K562 (cell line): Measurements from ENCODE around the gene ALDH18A1. TPM values are rescaled to one million over a fixed set of nuclear protein-coding genes. Genes with fewer than 3 reads are reported as not detected.

Source experiments
- ATAC-seq: fragments of 200-7000 bp; cut with Tn5 transposase; 3 replicates; pipeline ENCODE4 v1.9.1; 2020; ENCODE audit warnings: moderate library complexity
- BruUV-seq: library from RNA; stranded (reverse); fragments of 400-500 nt; replicated peaks from 2 replicates; lab custom pipeline; 2021; lab: Mats Ljungman, UMichigan
- CTCF ChIA-PET: fragments of 300-600 bp; formaldehyde crosslinking; extraction: SDS; loops from one replicate; lab custom pipeline; 2021; ENCODE audit warnings: low intra/inter-chr PET ratio; lab: Yijun Ruan, JAX
- POLR2A ChIA-PET: fragments of 300-600, 350-650 bp; sonication (Branson Sonifier 250); formaldehyde crosslinking; extraction: SDS; loops from one replicate; lab custom pipeline; 2021; ENCODE audit warnings: antibody characterized with exemption, inconsistent platforms; lab: Yijun Ruan, JAX
- DNase-seq, 4 experiments: peaks; one replicate each; pipeline versions ENCODE4 v3.0.0 to v3.0.0-alpha.2; 2011 to 2018; ENCODE audit warnings: low spot score in 3 of 4, mixed read lengths in 3 of 4; ENCODE audit errors: extremely low read depth in 1 of 4
- FAIRE-seq: peaks from 2 replicates; lab custom pipeline; 2011; peaks lifted over from hg19 to GRCh38; lab: Jason Lieb, UNC
- H2AFZ ChIP-seq: 2 replicates; pipeline ENCODE4 v1.6.0; 2011; ENCODE audit warnings: low read depth, low read length, control low read depth, inconsistent platforms
- H3K27ac ChIP-seq: fragments of 200-600 bp; 3 replicates; pipeline ENCODE4 v1.8.0; 2011; ENCODE audit warnings: low read depth, mild to moderate bottlenecking, control low read depth, inconsistent platforms, low read length, moderate library complexity, mixed read lengths; ENCODE audit errors: extremely low read depth
- H3K27me3 ChIP-seq, 2 experiments: fragments of 300-600 bp in 1 of 2; 2 replicates in 1 of 2; 3 replicates in 1 of 2; pipeline versions ENCODE4 v1.6.0 to v1.8.0; 2011; ENCODE audit warnings: inconsistent platforms in 2 of 2, low read length in 2 of 2, mild to moderate bottlenecking in 1 of 2, mixed read lengths in 1 of 2, moderate library complexity in 1 of 2; ENCODE audit not compliant: control insufficient read depth in 2 of 2, insufficient read depth in 2 of 2
- H3K36me3 ChIP-seq: fragments of 300-600 bp; 3 replicates; pipeline ENCODE4 v1.8.0; 2011; ENCODE audit warnings: mild to moderate bottlenecking, low read length, inconsistent platforms; ENCODE audit not compliant: control insufficient read depth, insufficient read depth
- H3K4me1 ChIP-seq, 2 experiments: fragments of 200-600 bp in 1 of 2; replicated peaks in 1 of 2; 2 replicates in 1 of 2; 3 replicates in 1 of 2; pipeline versions ENCODE4 v1.5.1 to v1.8.0; 2011; ENCODE audit warnings: inconsistent platforms in 2 of 2, low read length in 2 of 2, mild to moderate bottlenecking in 1 of 2, mixed read lengths in 1 of 2, moderate library complexity in 1 of 2; ENCODE audit not compliant: control insufficient read depth in 2 of 2, insufficient read depth in 2 of 2
- H3K4me2 ChIP-seq: 2 replicates; pipeline ENCODE4 v1.6.1; 2011; ENCODE audit warnings: low read length, control low read depth, inconsistent platforms, mixed read lengths; ENCODE audit not compliant: insufficient read depth
- H3K4me3 ChIP-seq: fragments of 200-600 bp; sonication (generic), shearing (Covaris generic); 2 replicates; pipeline ENCODE4 v1.5.1; 2016; ENCODE audit warnings: control low read depth, inconsistent platforms
- H3K79me2 ChIP-seq: fragments of 200-600 bp; 3 replicates; pipeline ENCODE4 v1.8.0; 2011; ENCODE audit warnings: low read length, inconsistent platforms; ENCODE audit not compliant: control insufficient read depth, insufficient read depth
- H3K9ac ChIP-seq, 2 experiments: 2 replicates each; pipeline versions ENCODE4 v1.6.0 to v1.6.1; 2011; ENCODE audit warnings: low read depth in 2 of 2, low read length in 2 of 2, control low read depth in 1 of 2, inconsistent platforms in 1 of 2, mild to moderate bottlenecking in 1 of 2, mixed read lengths in 1 of 2; ENCODE audit not compliant: insufficient read depth in 1 of 2
- H3K9me1 ChIP-seq: one replicate; pipeline ENCODE4 v1.6.0; 2011; ENCODE audit warnings: inconsistent platforms, mild to moderate bottlenecking, low read length, moderate library complexity; ENCODE audit not compliant: control insufficient read depth, insufficient read depth
- H3K9me3 ChIP-seq: replicated peaks from 2 replicates; pipeline ENCODE4 v1.5.1; 2011; ENCODE audit warnings: low read depth, low read length, inconsistent platforms; ENCODE audit not compliant: control insufficient read depth, insufficient read depth
- H4K20me1 ChIP-seq: replicated peaks from 2 replicates; pipeline ENCODE4 v1.6.1; 2011; ENCODE audit warnings: low read length, inconsistent platforms, mixed read lengths; ENCODE audit not compliant: control insufficient read depth, insufficient read depth
- BCLAF1 ChIP-seq, 2 experiments: fragments of 450-650 bp in 1 of 2; IDR thresholded peaks; 2 replicates each; pipeline ENCODE4 v1.6.1; 2011 to 2017; ENCODE audit warnings: low read depth in 2 of 2, antibody characterized with exemption in 1 of 2, borderline replicate concordance in 1 of 2, low read length in 1 of 2, mild to moderate bottlenecking in 1 of 2, mixed read lengths in 1 of 2; ENCODE audit not compliant: control insufficient read depth in 1 of 2
- BRCA1 ChIP-seq, 2 experiments: fragments of 450-650 bp in 1 of 2; sonication (generic) in 1 of 2; formaldehyde crosslinking in 1 of 2; IDR thresholded peaks; 2 replicates each; pipeline versions ENCODE4 v1.5.0 to v1.6.1; 2017 to 2020; ENCODE audit warnings: mild to moderate bottlenecking in 1 of 2, missing genetic modification reagents in 1 of 2
- CXXC5 ChIP-seq: fragments of 250-450 bp; sonication (Bioruptor Pico); IDR thresholded peaks from 2 replicates; pipeline ENCODE4 v1.8.0; 2022; ENCODE audit warnings: inconsistent platforms, mild to moderate bottlenecking, moderate library complexity
- ETV5 ChIP-seq: sonication (generic); formaldehyde crosslinking; IDR thresholded peaks from 2 replicates; pipeline ENCODE4 v1.4.0; 2020; ENCODE audit warnings: low read depth, mild to moderate bottlenecking, missing genetic modification reagents
- FOXJ3 ChIP-seq: sonication (generic); formaldehyde crosslinking; IDR thresholded peaks from 2 replicates; pipeline ENCODE4 v1.4.0; 2020; ENCODE audit warnings: mild to moderate bottlenecking, missing genetic modification reagents
- KDM2B ChIP-seq: fragments of 250-450 bp; sonication (Bioruptor Pico); IDR thresholded peaks from 2 replicates; pipeline ENCODE4 v1.8.0; 2021; ENCODE audit warnings: mild to moderate bottlenecking, moderate library complexity
- PCBP2 ChIP-seq: fragments of 200-400 bp; formaldehyde crosslinking; IDR thresholded peaks from 2 replicates; pipeline ENCODE4 v1.6.1; 2018; ENCODE audit warnings: low read length, low read depth, mild to moderate bottlenecking, moderate library complexity; ENCODE audit not compliant: poor library complexity, severe bottlenecking
- RFX7 ChIP-seq: fragments of 250-450 bp; sonication (Bioruptor Pico); IDR thresholded peaks from 2 replicates; pipeline ENCODE4 v1.5.1; 2021; ENCODE audit warnings: mild to moderate bottlenecking
- TCFL5 ChIP-seq: fragments of 250-450 bp; sonication (Bioruptor Pico); conservative IDR thresholded peaks from 2 replicates; pipeline ENCODE4 v1.6.1; 2021; ENCODE audit warnings: mild to moderate bottlenecking, moderate library complexity, matching md5 sums
- ZNF407 ChIP-seq: fragments of 450-650 bp; IDR thresholded peaks from 2 replicates; pipeline ENCODE4 v1.6.1; 2016; ENCODE audit warnings: low read depth
- ZNF699 ChIP-seq: fragments of 250-450 bp; sonication (Bioruptor Pico); IDR thresholded peaks from 2 replicates; pipeline ENCODE4 v1.8.0; 2021; ENCODE audit warnings: mild to moderate bottlenecking, moderate library complexity; ENCODE audit not compliant: insufficient replicate concordance
- ZSCAN29 ChIP-seq: fragments of 450-650 bp; IDR thresholded peaks from 2 replicates; pipeline ENCODE4 v1.6.1; 2017
- WGBS: fragments of 100-300 bp; shearing (Covaris generic); methylation state at CpG from one replicate; pipeline ENCODE4 v1.1.6; 2016; ENCODE audit warnings: low coverage, mixed read lengths; ENCODE audit not compliant: insufficient coverage; ENCODE audit errors: missing lambda C conversion rate; 5-methylcytosine and 5-hydroxymethylcytosine counted together
- in situ Hi-C: fragments of 300-500 bp; cut with MboI; formaldehyde crosslinking; loops from 4 replicates; pipeline ENCODE4 v1.15.0; 2018; ENCODE audit warnings: inconsistent platforms, mixed read lengths
- intact Hi-C: fragments of 100-400 bp; cut with micrococcal nuclease; formaldehyde crosslinking; loops from 2 replicates; pipeline ENCODE4 v1.14.2; 2022
- polyA plus RNA-seq, 8 experiments: library from polyadenylated mRNA; depleted of rRNA in 4 of 8; stranded (reverse) in 5 of 8; unstranded in 3 of 8; fragments of >200 nt; fragmentation: Nextera tagmentation in 2 of 8; fragmentation: Illumina TruSeq in 1 of 8; extraction: Ambion mirVana in 2 of 8; extraction: Trizol in 1 of 8; gene quantifications; 2 replicates each; pipeline versions ENCODE4 v1.2.1 to v1.2.3, GENCODE V29; 2011 to 2014; ENCODE audit warnings: inconsistent platforms in 1 of 8, missing spikeins in 1 of 8
- total RNA-seq, 7 experiments: library from RNA; depleted of rRNA in 6 of 7; stranded (reverse); fragments of >200 nt in 6 of 7; fragmentation: Illumina TruSeq in 2 of 7; extraction: Trizol in 2 of 7; gene quantifications; 2 replicates each; pipeline versions ENCODE4 v1.2.1 to v1.2.3, GENCODE V29; 2011 to 2021; ENCODE audit warnings: low replicate concordance in 1 of 7

Gene ALDH18A1
- total and polyA plus RNA-seq, 9 of the 15 experiments (the other 6 are each of a cell fraction or from before 2014, with no cell fraction given) = 12.0 to 83.3 (median 43.8) TPM

GRCh38 chr10:95650232-95650631 lies 6.3 kb downstream of the ALDH18A1 start:
- ATAC-seq (no peak), DNase-seq (no peak), FAIRE-seq (no peak)
- Histone ChIP-seq H3K4me3 (no peak overlapping the region), H3K79me2 (peaks cover 23% of the 10 kb centered on the region), H3K9me1 (no peaks in the 10 kb centered on the region), H3K27ac (no peak overlapping the region), H3K27me3 (no peaks in the 10 kb centered on the region), H3K36me3 (peaks cover 60% of the 10 kb centered on the region), H3K4me1 (peaks cover 4 to 16% of the 10 kb centered on the region in 2 experiments; a peak in 4 of 5 replicates), H4K20me1 (no peaks in the 10 kb centered on the region), H2AFZ (no peak overlapping the region), H3K9me3 (peaks cover 5% of the 10 kb centered on the region), H3K4me2 (no peak overlapping the region), H3K9ac (no peak overlapping the region)
- WGBS = 91% methylated on average over 2 of the region's 2 CpGs
- in situ Hi-C loops (no loop called here), intact Hi-C loops (no loop called here)
- CTCF ChIA-PET = no interaction called here
- BruUV-seq = no TSS peak
- POLR2A ChIA-PET = no interaction called here
- TF ChIP-seq ETV5 (CRISPR knock-in tag) = no peak
- TF ChIP-seq KDM2B (CRISPR knock-in tag) = no peak
- TF ChIP-seq FOXJ3 (CRISPR knock-in tag) = no peak
- no peak for TF ChIP-seq ZSCAN29
- TF ChIP-seq BRCA1 (IDR thresholded peaks at IDR 0.05) = no peak
- no peak for TF ChIP-seq BRCA1 (CRISPR knock-in tag; IDR thresholded peaks at IDR 0.05)
- no peak for TF ChIP-seq ZNF699
- no peak for TF ChIP-seq CXXC5
- no peak for TF ChIP-seq BCLAF1 (IDR thresholded peaks at IDR 0.05; ENCODE audit: borderline replicate concordance in 1 of 2, control insufficient read depth in 1 of 2, low read depth in 2 of 2, low read length in 1 of 2)
- TF ChIP-seq ZNF407 = no peak
- no peak for TF ChIP-seq PCBP2
- TF ChIP-seq TCFL5 = no peak
- no peak for TF ChIP-seq RFX7 (CRISPR knock-in tag)
